ENCODE results near the gene CRNN.

Gene CRNN

GRCh38 chr1:152415454-152416227, 1.6 kb upstream of the CRNN start:
- DNase-seq, result no peak

GRCh38 chr1:152412756-152413155, 1.3 kb downstream of the CRNN start:
- no peak for DNase-seq

- no peak for DNase-seq
Observed at GRCh38 chr1:152411134-152411533, 2.9 kb downstream of the CRNN start.

- no peak for DNase-seq
Observed at GRCh38 chr1:152410599-152410998, 3.5 kb downstream of the CRNN start.

GRCh38 chr1:152410028-152410427, 4.0 kb downstream of the CRNN start:
- DNase-seq, result no peak

- no peak for DNase-seq
Observed at GRCh38 chr1:152408664-152409063, 5.4 kb downstream of the CRNN start.

GRCh38 chr1:152398812-152399698, 15.0 kb downstream of the CRNN start:
- DNase-seq, result no peak

- no peak for DNase-seq
Observed at GRCh38 chr1:152397474-152397873, 16.6 kb downstream of the CRNN start.

- DNase-seq, result no peak
Observed at GRCh38 chr1:152394151-152394550, 19.9 kb downstream of the CRNN start.

- DNase-seq, result no peak
Observed at GRCh38 chr1:152392909-152393308, 21.2 kb downstream of the CRNN start.

GRCh38 chr1:152388889-152389288, 25.2 kb downstream of the CRNN start:
- DNase-seq, result no peak

GRCh38 chr1:152386940-152387339, 27.1 kb downstream of the CRNN start:
- DNase-seq, result no peak

GRCh38 chr1:152380932-152381331, 33.1 kb downstream of the CRNN start:
- DNase-seq, result no peak

- no peak for DNase-seq
Observed at GRCh38 chr1:152374451-152374850, 39.6 kb downstream of the CRNN start.

- DNase-seq, result no peak
Observed at GRCh38 chr1:152372672-152373071, 41.4 kb downstream of the CRNN start.

GRCh38 chr1:152367436-152367835, 46.6 kb downstream of the CRNN start:
- DNase-seq, result no peak

- DNase-seq, result no peak
Observed at GRCh38 chr1:152359906-152360305, 54.2 kb downstream of the CRNN start, which contains the start of gene FLG2. TSS of gene FLG2 (minus strand) at chr1:152360006. CDS start at chr1:152358884, 1,122 bp downstream.

All from stimulated activated CD8-positive, alpha-beta memory T cell treated with anti-CD3 and anti-CD28 coated beads, Interleukin-4, amount 100 ng/mL, for 48 hours (primary cell).